ENCODE measurements around the gene NRG3.

The NRG3 gene

DNA sequence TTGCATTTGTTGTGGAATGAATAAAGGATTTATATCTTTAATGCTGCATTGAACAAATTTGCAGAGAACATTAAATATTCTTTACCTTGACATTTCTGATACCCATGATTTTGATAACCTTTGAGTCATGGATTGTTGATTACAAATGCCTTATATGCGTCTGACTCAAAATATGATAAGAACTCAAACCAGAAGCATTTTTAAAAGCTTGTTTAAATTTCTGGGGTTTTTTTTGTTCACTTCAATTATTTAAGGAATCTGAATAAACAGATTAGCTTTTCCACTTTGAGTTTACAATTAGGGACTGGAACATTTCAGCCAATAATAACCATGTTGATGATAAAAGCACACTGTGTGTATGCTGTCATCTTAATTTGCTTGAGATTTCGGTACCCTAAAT lies 253.5 kb downstream of the NRG3 start:
- no peak for DNase-seq

DNA sequence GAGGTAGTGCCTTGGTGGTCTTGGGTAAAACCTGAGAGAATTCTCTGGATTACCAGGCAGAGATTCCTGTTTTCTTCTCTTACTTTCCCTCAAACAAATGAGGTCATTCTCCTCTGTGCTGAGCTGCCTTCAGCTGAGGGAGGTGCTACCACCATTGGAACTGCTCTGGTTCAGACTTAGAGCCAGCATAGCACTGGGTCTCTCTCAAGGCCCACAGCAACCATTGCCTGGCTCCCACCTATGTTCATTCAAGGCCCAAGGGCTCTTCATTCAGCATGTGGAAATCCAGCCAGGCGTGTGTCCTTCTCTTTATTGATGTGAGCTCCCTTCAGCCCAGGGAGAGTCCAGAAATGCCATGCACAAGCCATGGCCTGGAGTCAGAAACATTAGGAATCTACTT lies 261.1 kb downstream of the NRG3 start:
- DNase-seq: no peak

- DNase-seq: no peak
Observed at GRCh38 chr10:82144153-82144552, 269.2 kb downstream of the NRG3 start.

DNA sequence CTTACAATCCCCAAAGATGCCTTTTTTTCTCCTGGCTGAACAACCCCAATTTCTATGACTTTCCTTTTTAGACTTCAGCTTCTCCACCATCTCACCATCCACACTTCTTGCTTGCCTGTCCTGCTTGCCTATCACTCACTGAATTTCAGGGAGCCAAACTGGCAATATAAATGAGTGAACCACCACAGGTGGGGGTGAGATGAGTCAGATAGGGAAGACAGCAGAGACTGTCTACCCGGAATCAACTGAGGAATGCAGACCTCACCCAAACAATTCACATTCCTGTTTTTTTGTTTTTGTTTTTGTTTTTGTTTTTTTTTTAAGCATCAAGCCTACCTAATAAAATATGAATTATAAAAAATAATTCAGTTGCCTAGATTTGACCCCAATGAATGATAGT lies 273.8 kb downstream of the NRG3 start:
- no peak for DNase-seq

DNA sequence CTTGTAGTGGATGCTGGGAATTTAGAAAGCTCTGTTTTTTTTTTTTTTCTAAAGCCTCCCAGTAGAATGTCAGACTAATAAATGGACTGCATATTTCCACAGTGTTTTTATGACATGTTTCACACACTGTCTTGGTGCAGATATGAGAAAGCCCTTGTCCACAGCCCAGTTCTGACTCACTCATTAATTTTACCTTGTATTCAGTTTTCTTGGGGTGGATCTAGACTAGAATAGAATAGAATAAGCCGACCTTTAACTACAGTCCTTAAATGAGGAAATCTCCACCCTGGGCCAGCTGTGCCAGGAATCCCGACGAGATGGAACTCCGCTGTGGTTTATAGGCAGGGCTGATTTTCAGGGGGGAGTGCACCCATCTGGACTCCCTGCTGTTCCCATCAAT lies 274.7 kb downstream of the NRG3 start:
- no peak for DNase-seq

- DNase-seq: no peak
Observed at GRCh38 chr10:82150123-82150900, 275.3 kb downstream of the NRG3 start.

DNA sequence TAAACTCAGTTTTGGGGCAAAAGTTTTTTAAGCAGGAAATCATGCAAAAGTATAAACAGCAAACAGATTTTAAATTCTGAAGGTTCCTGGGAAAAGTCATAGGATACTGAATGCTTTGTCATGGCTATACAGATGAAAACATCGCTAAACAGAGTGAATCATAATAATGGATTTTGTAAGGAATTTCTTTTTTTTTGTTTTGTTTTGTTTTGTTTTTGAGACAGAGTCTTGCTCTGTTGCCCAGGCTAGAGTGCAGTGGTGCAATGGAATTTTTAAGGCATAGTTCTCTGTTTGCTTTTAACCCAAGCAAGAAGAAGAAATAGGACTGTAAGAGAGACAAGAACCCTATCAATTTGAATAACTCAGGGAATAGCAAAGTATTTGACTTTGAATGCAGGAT lies 285.3 kb downstream of the NRG3 start:
- no peak for DNase-seq

GRCh38 chr10:82161264-82161663 lies 286.3 kb downstream of the NRG3 start:
- no peak for DNase-seq

DNA sequence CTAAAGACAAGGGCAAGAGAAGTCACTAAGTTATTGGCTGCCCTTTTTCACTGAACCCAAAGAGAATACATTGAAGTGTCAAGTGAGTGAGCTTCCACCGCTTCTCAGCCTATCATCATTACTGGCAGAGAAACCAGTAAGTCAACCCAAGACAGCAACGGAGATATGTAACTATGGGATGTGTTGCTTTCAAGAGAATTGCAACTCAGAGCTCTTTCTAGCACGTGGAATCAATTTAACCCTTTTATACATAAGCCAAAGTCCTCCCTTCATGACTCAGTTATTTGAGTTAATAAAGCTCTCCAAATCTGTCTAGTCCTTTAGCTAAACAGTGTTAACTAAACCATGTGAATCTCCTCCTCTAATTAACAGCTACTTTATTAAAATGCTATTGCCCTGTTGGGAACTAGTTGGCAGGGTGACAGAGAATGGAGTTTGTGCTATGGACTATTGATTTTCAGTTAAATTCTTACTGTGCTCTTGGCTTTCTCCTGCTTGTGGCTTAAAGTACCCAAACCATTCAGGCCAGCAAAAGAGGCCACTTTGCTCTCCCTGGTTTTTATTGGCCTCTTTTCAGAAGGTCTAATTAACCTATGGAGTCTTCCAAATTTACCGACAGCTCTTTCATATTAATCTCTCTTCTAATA lies 287.7 kb downstream of the NRG3 start:
- DNase-seq: no peak

DNA sequence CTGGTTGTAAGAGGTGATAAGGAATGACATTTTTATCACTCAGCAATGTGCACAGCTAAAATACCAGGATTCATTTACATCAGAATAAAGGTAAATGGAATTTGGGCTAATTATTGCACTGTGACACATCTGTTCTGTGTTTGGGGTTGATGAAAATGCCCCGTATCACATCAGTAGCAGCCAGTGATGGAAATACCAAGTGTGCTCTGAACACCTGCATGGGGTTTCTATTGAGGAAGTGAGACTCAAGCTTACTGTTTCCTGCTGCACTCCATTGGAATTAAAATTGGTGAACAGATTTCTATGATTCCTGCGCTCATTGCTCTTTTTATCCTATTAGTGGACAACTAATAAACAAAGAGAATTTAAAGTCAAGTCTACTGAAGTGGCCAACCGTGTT lies 296.9 kb downstream of the NRG3 start:
- DNase-seq: no peak

GRCh38 chr10:82176587-82176986 lies 301.6 kb downstream of the NRG3 start:
- no peak for DNase-seq

DNA sequence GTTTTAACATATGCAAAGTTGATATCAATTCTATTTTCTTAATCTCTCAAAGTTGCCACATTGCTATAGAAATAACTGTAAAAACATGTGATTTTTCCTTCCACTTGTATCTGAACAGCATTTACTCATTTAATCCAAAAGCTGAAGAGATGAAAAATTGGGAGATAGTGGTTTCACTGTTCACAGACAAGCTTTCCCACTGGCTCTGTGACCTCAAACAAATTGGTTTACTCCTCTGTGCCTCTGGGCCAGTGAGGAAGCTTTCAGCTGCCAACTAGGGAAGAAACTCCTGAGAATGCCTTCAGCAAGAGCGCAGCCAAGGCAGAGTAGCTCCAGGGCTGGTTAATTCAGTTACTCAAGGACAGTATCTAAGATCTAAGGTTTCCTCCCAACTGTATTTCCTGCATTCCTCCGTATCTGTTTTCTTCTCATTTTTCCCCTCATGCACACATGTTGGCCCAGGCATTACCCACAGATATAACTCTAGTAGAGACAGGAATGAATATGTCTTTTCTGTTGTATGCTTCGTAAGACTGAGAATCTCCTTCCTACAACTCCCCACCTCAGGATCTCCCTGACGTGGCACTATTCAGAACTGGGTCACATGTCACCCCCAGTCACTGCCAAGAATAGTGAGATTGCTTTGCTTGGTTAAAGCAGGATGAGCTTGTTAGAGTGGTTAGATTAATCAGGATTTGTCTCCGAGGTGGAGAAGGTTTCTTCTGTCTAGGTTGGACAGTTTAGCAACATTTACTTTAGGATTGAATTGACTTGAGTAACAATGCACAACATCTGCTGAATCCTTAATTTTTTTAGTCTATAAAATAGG lies 315.7 kb downstream of the NRG3 start:
- no peak for DNase-seq

- DNase-seq: no peak
Observed at GRCh38 chr10:82191653-82192052, 316.7 kb downstream of the NRG3 start.

GRCh38 chr10:82192665-82193064 lies 317.7 kb downstream of the NRG3 start:
- DNase-seq: no peak

DNA sequence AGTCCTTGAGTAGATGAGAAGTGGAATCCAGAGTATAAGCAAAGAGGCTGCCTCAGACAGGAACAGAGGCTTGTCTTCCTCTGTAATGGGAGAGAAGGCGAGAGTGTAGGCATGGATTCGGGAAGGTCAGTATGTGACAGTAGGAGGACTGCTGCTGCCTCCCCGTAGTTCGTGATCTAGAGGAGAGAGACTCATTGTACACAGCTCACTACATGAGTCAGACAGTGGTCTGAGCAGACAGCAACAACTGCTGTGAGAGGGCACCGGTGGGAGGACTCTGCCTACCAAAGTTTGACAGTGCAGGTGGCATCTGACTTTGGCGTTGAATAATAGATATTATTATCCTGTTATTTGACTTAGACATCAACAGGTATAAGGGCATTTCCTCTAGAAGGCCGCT lies 319.4 kb downstream of the NRG3 start:
- no peak for DNase-seq

DNA sequence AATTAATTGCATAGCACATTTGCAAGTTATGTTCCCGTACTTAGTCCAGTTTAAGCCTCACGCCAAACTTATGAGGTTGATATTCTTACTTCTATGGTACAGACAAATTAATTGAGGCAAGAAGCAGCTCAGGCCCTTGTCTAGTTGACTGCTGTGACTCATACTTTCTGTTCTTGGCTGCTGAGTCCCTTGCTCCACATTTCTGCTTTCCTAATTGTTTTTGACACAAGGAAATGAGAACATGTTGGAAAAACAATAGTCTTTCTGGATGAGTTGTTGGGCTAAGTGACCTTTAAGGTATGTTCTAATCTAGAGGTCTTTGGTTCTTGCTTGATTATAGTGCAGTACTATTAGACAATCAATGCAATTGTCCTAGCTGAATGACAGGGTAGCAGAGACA lies 331.8 kb downstream of the NRG3 start:
- no peak for DNase-seq

DNA sequence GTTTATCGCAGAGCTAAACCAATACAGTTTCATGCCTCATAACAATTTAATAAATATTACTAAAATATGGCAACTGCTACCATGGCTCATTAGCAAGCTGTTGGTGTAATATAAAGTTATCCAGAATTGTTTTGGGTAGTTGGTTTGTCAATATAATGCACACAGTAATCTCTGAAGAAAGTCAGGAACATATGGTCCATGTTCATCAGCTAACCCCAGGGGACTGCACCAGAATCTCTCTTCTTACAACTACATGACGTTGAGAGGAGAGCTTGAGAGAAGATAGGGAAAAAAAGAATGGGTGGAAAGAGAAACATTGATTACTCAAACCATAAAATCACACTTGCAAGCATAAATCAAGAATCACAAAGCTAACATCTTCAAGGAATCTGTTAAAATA lies 333.7 kb downstream of the NRG3 start:
- no peak for DNase-seq

GRCh38 chr10:82210331-82210730 lies 335.3 kb downstream of the NRG3 start:
- DNase-seq: no peak

DNA sequence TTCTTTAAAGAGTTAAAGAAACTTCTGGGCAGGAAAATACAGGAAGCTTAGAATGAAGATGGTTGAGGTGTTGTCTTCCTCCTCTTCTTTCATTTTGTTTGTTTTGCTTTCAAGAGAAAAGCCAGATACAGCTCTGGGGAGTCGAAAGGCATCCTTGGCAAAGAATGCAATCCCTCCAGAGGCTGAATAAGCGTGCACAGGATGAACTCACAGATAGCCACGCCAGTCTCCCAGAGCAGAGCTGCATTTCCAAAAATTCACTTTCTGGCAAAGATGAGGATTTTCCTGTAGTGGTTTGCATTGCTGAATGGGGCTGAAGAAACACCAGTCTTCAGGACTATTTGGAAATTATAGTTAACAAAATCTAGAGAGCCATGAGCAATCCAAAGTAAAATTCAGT lies 336.4 kb downstream of the NRG3 start:
- no peak for DNase-seq

DNA sequence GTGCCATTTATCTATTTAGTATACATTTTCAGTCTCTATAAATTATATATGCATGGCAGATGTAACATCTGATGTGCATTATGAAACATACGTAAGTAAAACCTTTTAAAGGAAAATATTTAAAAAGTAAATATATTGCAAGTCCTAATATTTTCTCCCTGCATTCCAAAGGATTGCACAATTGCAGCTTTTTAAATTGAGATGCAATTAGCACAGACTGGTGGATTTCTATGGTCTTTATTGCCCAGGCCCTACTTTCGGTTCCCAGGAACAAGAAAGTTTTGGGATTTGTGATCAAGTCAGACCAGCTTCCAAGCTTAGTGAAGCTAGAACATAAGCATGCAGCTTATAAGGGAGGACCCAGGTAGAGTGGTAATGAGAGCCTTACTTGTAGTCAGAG lies 337.8 kb downstream of the NRG3 start:
- DNase-seq: no peak

GRCh38 chr10:82213784-82214183 lies 338.8 kb downstream of the NRG3 start:
- DNase-seq: no peak

GRCh38 chr10:82221056-82221455 lies 346.1 kb downstream of the NRG3 start:
- no peak for DNase-seq

GRCh38 chr10:82221601-82222149 lies 346.7 kb downstream of the NRG3 start:
- DNase-seq: no peak

GRCh38 chr10:82228701-82229100 lies 353.7 kb downstream of the NRG3 start:
- DNase-seq: no peak
